ENCODE measurements around the gene MACF1.

DNA sequence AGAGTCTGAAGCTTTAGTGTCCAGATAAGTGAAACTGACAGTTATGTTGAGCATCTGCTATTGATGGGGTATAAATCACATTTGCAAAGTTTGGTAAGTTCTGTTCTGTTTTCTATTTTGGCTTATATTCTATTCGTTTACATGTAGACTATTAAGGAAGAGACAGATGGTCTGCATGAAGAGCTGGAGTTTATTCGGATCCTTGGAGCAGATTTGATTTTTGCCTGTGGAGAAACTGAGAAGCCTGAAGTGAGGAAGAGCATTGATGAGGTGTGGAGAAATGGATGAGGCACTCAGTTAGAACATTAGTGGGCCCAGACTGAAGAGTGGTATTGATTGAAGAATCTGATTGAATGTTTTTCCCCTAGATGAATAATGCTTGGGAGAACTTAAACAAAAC, 236.4 kb downstream of the MACF1 start:
- TF ChIP-seq POLR2A (IDR thresholded peaks at IDR 0.05): no peak
- no peak for TF ChIP-seq CTCF (IDR thresholded peaks at IDR 0.05)
- TF ChIP-seq EP300 (IDR thresholded peaks at IDR 0.05): no peak
